Tibial nerve (tissue), 4 donors: ENCODE data around the gene STK38. TPM values are rescaled to one million over a fixed set of nuclear protein-coding genes. Genes with fewer than 3 reads are reported as not detected.
"Not testable (repeated sequence)": the region's sequence is repeated elsewhere in the genome, so short reads cannot be mapped to it uniquely, and the experiment has no call there.

ENCODE experiments used
- DNase-seq, 2 donors: peaks; one replicate each; pipeline ENCODE4 v3.0.0-alpha.2; 2019; ENCODE audit warnings: low spot score in 2 of 2
- H3K27ac ChIP-seq, 4 donors: fragments of 200-600 bp; sonication (generic) in 3 of 4; one replicate each; pipeline ENCODE4 v1.5.1; 2017 to 2019; ENCODE audit warnings: mild to moderate bottlenecking in 1 of 4
- H3K27me3 ChIP-seq, 2 donors: fragments of 200-600 bp; sonication (generic) in 1 of 2; one replicate each; pipeline versions ENCODE4 v1.5.1 to v1.6.0; 2017 to 2019
- H3K36me3 ChIP-seq, 3 donors: fragments of 200-600 bp; sonication (generic); one replicate each; pipeline ENCODE4 v1.5.1; 2018 to 2019
- H3K4me1 ChIP-seq, 4 donors: fragments of 200-600 bp; sonication (generic) in 3 of 4; one replicate each; pipeline ENCODE4 v1.5.1; 2017 to 2019
- H3K4me3 ChIP-seq, 4 donors: fragments of 200-600 bp; sonication (generic) in 3 of 4; one replicate each; pipeline ENCODE4 v1.5.1; 2017 to 2019; ENCODE audit warnings: mild to moderate bottlenecking in 1 of 4, moderate library complexity in 1 of 4
- H3K9me3 ChIP-seq, 4 donors: fragments of 200-600 bp; sonication (generic) in 3 of 4; one replicate each; pipeline ENCODE4 v1.5.1; 2017 to 2019
- EP300 ChIP-seq, 2 donors: sonication (generic); formaldehyde crosslinking; IDR thresholded peaks; one replicate each; pipeline ENCODE4 v1.6.1; 2017; ENCODE audit warnings: antibody characterized with exemption in 2 of 2, mild to moderate bottlenecking in 1 of 2
- POLR2A ChIP-seq, 2 donors: fragments of 450-650 bp; IDR thresholded peaks; one replicate each; pipeline ENCODE4 v1.6.1; 2017; ENCODE audit warnings: antibody characterized with exemption in 2 of 2, mild to moderate bottlenecking in 2 of 2, moderate library complexity in 2 of 2
- WGBS, 2 donors: methylation state at CpG; one replicate each; pipeline ENCODE4 v1.1.5; 2018; 5-methylcytosine and 5-hydroxymethylcytosine counted together
- total RNA-seq, 4 donors: library from RNA; depleted of rRNA; stranded (reverse); fragments of >200 nt; gene quantifications; one replicate each; pipeline ENCODE4 v1.1.0, GENCODE V29; 2016
- TF ChIP-seq, protein P1 (sequence below), 5 experiments: fragments of 200-600 bp in 3 of 5; fragments of 450-650 bp in 2 of 5; sonication (generic) in 3 of 5; IDR thresholded peaks; one replicate each; pipeline ENCODE4 v1.5.1; 2016 to 2019; ENCODE audit warnings: antibody characterized with exemption in 5 of 5, mild to moderate bottlenecking in 3 of 5, moderate library complexity in 2 of 5

Gene STK38
- total RNA-seq, 4 donors from 2014 or later, result 38.1 to 61.7 (median 49.1) TPM

DNA sequence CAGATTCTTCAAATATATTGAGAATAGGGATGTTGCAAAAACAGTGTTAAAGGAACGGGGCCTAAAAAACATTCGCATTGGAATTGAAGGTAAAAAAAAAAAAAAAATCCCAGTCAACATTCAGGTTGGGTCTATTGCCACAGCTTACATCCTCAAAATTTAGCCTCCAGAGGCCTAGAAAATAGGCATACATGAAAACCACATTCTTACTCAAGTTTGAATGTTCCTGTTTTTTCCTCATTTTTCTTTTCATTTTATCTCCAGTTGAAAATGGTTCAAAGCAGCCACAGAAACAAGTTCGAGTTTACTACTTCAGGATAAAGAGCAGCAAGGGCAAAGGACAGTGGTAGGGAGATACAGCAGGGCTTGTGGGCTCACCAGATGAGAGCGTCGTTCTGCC, 62.5 kb downstream of the STK38 start:
- no peak overlapping the region for H3K27ac ChIP-seq
- no peak overlapping the region for H3K4me3 ChIP-seq
- H3K4me1 ChIP-seq, result no peaks in the 10 kb centered on the region
- no peak for DNase-seq
- H3K27me3 ChIP-seq, result no peaks in the 10 kb centered on the region
- no peaks in the 10 kb centered on the region for H3K9me3 ChIP-seq
- peaks cover 0 to 96% (median 4%) of the 10 kb centered on the region in 3 donors for H3K36me3 ChIP-seq
- TF ChIP-seq EP300 (IDR thresholded peaks at IDR 0.05) (no peak), POLR2A (IDR thresholded peaks at IDR 0.05) (no peak)
- TF ChIP-seq, protein P1, sequence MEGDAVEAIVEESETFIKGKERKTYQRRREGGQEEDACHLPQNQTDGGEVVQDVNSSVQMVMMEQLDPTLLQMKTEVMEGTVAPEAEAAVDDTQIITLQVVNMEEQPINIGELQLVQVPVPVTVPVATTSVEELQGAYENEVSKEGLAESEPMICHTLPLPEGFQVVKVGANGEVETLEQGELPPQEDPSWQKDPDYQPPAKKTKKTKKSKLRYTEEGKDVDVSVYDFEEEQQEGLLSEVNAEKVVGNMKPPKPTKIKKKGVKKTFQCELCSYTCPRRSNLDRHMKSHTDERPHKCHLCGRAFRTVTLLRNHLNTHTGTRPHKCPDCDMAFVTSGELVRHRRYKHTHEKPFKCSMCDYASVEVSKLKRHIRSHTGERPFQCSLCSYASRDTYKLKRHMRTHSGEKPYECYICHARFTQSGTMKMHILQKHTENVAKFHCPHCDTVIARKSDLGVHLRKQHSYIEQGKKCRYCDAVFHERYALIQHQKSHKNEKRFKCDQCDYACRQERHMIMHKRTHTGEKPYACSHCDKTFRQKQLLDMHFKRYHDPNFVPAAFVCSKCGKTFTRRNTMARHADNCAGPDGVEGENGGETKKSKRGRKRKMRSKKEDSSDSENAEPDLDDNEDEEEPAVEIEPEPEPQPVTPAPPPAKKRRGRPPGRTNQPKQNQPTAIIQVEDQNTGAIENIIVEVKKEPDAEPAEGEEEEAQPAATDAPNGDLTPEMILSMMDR (IDR thresholded peaks at IDR 0.05), result no peak
- WGBS, 2 donors, result 88 to 92% methylated on average over 5 of the region's 5 CpGs

DNA sequence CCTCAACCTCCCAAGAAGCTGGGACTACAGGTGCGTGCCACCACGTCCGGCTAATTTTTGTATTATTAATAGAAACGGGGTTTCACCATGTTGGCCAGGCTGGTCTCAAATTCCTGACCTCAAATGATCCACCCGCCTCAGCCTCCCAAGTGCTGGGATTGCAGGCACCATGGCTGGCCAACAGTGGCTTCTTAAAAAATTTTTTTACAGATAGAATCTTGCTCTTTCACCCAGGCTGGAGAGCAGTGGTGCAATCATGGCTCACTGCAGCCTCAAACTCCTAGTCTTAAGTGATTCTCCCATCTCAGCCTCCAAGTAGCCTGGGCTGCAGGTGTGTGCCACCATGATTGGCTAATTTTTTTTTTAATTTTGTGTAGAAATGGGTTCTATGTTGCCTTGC, 64.0 kb downstream of the STK38 start:
- not testable (repeated sequence) for H3K4me3 ChIP-seq, DNase-seq, H3K27ac ChIP-seq, H3K4me1 ChIP-seq, H3K9me3 ChIP-seq, H3K27me3 ChIP-seq
- H3K36me3 ChIP-seq, result peaks cover 0 to 98% (median 4%) of the 10 kb centered on the region in 3 donors
- WGBS, 2 donors, result 95 to 98% methylated on average over 5 of the region's 5 CpGs

DNA sequence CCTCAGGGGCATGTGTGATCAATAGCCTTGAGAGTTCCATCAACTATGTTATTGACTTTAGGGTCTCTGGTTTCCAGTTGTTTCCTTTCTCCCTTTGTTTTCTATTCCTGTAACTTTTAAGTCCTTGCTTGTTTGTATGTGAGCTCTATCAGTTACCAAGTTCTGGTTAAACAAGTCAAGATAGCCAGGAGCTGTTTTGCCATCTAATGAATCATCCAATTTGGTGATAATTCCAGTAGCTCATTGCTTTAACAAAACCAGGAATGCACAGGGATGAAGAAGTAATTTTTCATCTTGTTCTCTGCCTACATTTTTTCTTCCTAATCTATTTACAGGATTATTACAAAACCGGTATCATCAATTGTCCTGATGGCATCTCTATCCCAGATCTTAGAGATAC, 68.0 kb downstream of the STK38 start:
- Histone ChIP-seq H3K4me3 (no peak overlapping the region), H3K27ac (no peak overlapping the region), H3K4me1 (no peaks in the 10 kb centered on the region), H3K27me3 (no peaks in the 10 kb centered on the region), H3K36me3 (peaks cover 0 to 71% (median 4%) of the 10 kb centered on the region in 3 donors), H3K9me3 (no peaks in the 10 kb centered on the region)
- no peak for DNase-seq
- TF ChIP-seq, protein P1 (IDR thresholded peaks at IDR 0.05), result no peak
- TF ChIP-seq EP300 (IDR thresholded peaks at IDR 0.05) (no peak), POLR2A (IDR thresholded peaks at IDR 0.05) (no peak)
- 89 to 93% methylated on average over 1 of the region's 1 CpG for WGBS, 2 donors

DNA sequence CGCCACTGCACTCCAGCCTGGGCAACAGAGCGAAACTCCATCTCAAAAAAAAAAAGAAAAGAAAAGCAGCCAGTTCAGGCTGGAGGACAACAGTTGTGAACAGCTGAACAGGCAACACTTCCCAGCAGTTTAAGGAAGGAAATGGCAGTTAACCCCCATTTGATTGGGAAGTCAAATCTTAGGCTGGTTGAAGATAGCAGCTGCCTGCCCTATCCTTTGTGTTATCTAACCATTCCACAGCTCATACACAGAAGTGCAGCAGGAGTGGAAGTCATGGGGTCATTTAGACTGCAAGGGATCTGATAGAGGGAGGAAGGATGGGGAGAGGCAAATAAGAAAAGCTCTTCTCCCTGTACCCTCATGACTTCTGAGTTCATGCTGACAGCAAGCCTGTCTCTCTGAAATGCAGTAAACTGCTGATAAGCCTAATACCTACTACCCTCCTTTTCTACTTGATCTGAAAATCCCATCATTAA, 69.2 kb downstream of the STK38 start:
- Histone ChIP-seq H3K9me3 (no peaks in the 10 kb centered on the region), H3K4me1 (no peaks in the 10 kb centered on the region), H3K36me3 (peaks cover 0 to 73% (median 4%) of the 10 kb centered on the region in 3 donors), H3K27me3 (no peaks in the 10 kb centered on the region), H3K27ac (no peak overlapping the region), H3K4me3 (no peak overlapping the region)
- 87 to 96% methylated on average over 2 of the region's 2 CpGs for WGBS, 2 donors
- TF ChIP-seq EP300 (IDR thresholded peaks at IDR 0.05) (no peak), POLR2A (IDR thresholded peaks at IDR 0.05) (no peak)
- TF ChIP-seq, protein P1 (IDR thresholded peaks at IDR 0.05), result no peak
- DNase-seq, result no peak

DNA sequence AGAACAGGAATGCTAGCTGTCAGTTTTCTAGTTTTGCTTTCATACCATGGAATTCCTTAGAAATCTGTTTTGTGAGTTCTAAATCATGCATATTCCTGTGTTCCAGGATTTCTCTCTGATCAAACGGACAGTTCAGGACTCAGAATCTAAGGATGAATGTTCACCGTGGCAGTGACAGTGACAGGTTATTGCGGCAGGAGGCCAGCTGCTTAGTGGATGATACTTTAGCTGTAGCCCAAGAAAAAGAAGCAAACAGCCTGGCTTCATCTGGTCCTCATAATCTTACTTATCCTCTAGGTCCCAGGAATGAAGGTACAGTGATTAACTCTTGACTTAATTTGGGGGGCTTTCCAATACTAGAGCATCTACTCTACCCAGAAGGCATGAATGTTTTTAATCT, 77.3 kb downstream of the STK38 start:
- TF ChIP-seq, protein P1 (IDR thresholded peaks at IDR 0.05), result no peak
- no peak for TF ChIP-seq POLR2A (IDR thresholded peaks at IDR 0.05)
- no peak for DNase-seq
- H3K36me3 ChIP-seq, result peaks cover 0 to 45% (median 0%) of the 10 kb centered on the region in 3 donors
- no peaks in the 10 kb centered on the region for H3K27me3 ChIP-seq
- WGBS, 2 donors, result 87 to 91% methylated on average over 3 of the region's 3 CpGs
- H3K4me1 ChIP-seq, result no peaks in the 10 kb centered on the region
- H3K27ac ChIP-seq, result no peak overlapping the region
- H3K4me3 ChIP-seq, result no peak overlapping the region
- no peaks in the 10 kb centered on the region for H3K9me3 ChIP-seq

DNA sequence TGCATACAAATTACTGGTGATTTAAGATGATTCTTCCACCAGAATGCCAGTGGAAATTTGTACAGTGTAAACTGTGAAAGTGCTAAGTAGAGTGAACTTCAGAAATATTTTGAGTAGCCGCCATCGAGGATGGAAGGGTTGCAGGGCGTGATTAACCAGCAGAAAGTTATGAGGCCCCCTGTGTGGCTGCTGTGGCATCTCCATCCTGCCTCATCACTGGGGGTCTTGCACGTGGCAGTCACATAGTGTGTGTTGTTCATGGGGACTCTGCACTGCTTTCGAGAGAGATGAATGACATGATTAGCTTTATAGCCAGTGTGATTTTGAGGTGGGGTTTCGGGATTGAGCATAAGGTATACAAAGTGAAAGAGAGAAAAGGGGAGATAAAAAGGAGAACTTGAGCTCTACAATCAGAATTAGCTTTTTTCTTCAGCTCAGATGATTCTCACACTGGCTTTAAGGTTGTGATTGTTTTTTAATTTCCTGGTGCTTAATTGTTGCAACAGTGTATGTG, 78.1 kb downstream of the STK38 start:
- Histone ChIP-seq H3K4me3 (no peak overlapping the region), H3K27ac (no peak overlapping the region), H3K4me1 (no peaks in the 10 kb centered on the region), H3K27me3 (no peaks in the 10 kb centered on the region), H3K9me3 (no peaks in the 10 kb centered on the region), H3K36me3 (peaks cover 0 to 40% (median 0%) of the 10 kb centered on the region in 3 donors)
- DNase-seq, result no peak
- 66 to 75% methylated on average over 6 of the region's 6 CpGs for WGBS, 2 donors
- TF ChIP-seq EP300 (IDR thresholded peaks at IDR 0.05) (no peak), POLR2A (IDR thresholded peaks at IDR 0.05) (no peak)
- TF ChIP-seq, protein P1 (IDR thresholded peaks at IDR 0.05), result no peak
